HUES6 (cell line): ENCODE results near the gene MYO7A.

Experiments used
- H3K27ac ChIP-seq: 2 replicates; pipeline ENCODE4 v1.7.0; 2013; ENCODE audit warnings: low read depth, mild to moderate bottlenecking, low read length, inconsistent platforms
- H3K27me3 ChIP-seq: 2 replicates; pipeline ENCODE4 v1.6.1; 2013; ENCODE audit warnings: low read length; ENCODE audit not compliant: control insufficient read depth, insufficient read depth
- H3K36me3 ChIP-seq: 2 replicates; pipeline ENCODE4 v1.6.1; 2013; ENCODE audit warnings: low read length; ENCODE audit not compliant: control insufficient read depth, insufficient read depth
- H3K4me1 ChIP-seq: 2 replicates; pipeline ENCODE4 v1.6.1; 2013; ENCODE audit warnings: low read length; ENCODE audit not compliant: control insufficient read depth, insufficient read depth
- H3K4me3 ChIP-seq: 2 replicates; pipeline ENCODE4 v1.5.1; 2013; ENCODE audit warnings: low read depth, low read length
- H3K9ac ChIP-seq: one replicate; pipeline ENCODE4 v1.6.1; 2013; ENCODE audit warnings: mild to moderate bottlenecking, low read length
- H3K9me3 ChIP-seq: 2 replicates; pipeline ENCODE4 v1.6.1; 2013; ENCODE audit warnings: low read depth, low read length; ENCODE audit not compliant: control insufficient read depth, insufficient read depth

The MYO7A gene

DNA sequence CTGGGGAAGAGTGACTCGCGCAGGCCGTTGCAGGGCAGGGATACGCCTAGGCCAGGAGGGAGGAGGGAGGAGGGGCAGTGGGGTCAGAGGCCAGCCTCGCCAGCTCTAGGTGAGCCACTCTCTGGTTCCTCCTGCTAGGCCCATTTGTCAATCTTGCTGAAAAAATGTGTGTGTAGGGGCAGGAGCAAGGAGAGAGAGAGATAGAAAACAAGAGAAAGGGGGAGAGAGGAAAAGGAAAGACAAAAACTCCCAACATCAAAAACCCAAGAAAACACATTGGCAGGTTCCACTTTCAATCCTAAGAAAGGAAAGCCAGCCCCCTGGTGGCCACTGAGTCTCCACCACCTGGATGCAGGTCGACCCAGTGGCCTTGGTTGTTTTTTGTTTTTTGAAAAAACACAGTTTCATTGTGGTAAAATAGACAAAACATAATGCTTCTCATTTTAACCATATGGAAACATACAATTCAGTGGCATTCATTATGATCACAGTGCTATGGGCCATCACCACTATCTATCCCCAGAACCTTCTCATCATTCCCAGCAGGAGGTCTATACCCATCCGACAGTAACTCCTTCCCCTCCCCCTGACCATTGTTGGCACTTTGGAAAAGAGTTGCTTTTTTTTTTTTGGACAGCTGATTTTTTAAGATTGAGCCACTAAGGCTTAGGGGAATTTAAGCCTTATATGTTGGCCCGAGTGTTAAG is 14.5 kb upstream of the MYO7A start:
- Histone ChIP-seq H3K9ac (no peak overlapping the region), H3K27me3 (no peaks in the 10 kb centered on the region), H3K27ac (no peak overlapping the region), H3K36me3 (no peaks in the 10 kb centered on the region), H3K4me3 (no peak overlapping the region), H3K4me1 (peaks cover 6% of the 10 kb centered on the region; the same call in 1 of the 2 replicates), H3K9me3 (no peaks in the 10 kb centered on the region)

DNA sequence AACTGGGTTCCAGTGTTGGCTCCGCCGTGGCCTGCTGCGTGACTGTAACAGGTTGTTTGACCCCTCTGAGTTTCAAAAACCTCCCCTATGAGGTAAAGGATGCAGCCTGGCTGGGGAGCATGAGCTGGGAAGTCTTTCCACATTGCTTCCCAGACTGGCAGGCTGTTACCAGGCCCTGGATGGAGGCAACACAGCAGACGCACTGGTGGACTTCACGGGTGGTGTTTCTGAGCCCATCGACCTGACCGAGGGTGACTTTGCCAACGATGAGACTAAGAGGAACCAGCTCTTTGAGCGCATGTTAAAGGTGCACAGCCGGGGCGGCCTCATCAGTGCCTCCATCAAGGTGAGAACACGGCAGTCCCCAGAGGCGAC is 14.0 kb upstream of the MYO7A start:
- no peak overlapping the region for H3K27ac ChIP-seq
- H3K9me3 ChIP-seq = no peaks in the 10 kb centered on the region
- H3K27me3 ChIP-seq = no peaks in the 10 kb centered on the region
- H3K4me3 ChIP-seq = no peak overlapping the region
- no peak overlapping the region for H3K9ac ChIP-seq
- H3K36me3 ChIP-seq = no peaks in the 10 kb centered on the region
- H3K4me1 ChIP-seq = peaks cover 6% of the 10 kb centered on the region; the same call in 1 of the 2 replicates

DNA sequence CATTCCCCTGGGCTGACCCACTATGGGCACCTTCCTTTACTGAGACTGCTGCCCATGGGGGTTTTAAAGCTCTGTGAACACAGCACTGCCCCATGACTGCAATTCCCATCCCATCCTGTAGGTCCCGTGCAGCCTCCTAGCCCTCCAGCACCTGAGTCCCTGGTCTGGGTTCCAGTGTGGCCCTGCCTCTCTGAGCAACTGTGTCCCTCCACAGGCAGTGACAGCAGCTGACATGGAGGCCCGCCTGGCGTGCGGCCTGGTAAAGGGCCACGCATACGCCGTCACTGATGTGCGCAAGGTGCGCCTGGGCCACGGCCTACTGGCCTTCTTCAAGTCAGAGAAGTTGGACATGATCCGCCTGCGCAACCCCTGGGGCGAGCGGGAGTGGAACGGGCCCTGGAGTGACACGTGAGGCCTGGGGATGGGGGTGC is 12.8 kb upstream of the MYO7A start:
- Histone ChIP-seq H3K36me3 (0 out of 2 replicates have a peak, but pooled peaks cover 4% of the 10 kb centered on the region), H3K9ac (no peak overlapping the region), H3K4me3 (no peak overlapping the region), H3K27me3 (no peaks in the 10 kb centered on the region), H3K27ac (no peak overlapping the region), H3K4me1 (peaks cover 6% of the 10 kb centered on the region; the same call in 1 of the 2 replicates), H3K9me3 (no peaks in the 10 kb centered on the region)

DNA sequence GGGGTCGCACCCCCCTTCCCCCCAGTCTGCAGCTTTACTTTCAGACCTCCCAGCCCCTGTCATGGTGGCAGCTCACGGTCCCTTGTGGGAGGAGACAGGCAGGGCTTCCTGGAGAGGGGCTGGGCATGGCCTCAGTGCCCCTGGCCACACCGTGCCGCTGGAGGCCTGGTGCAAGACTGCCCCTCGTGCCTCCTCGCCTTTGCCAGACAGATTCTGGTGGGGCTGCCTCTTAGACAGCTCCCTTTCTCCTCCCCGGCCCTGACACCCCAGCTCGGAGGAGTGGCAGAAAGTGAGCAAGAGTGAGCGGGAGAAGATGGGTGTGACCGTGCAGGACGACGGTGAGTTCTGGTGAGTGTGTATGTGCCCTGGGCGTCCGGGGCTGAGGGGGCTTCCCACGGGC is 12.1 kb upstream of the MYO7A start:
- no peaks in the 10 kb centered on the region for H3K27me3 ChIP-seq
- H3K9ac ChIP-seq = no peak overlapping the region
- H3K4me1 ChIP-seq = peaks cover 6% of the 10 kb centered on the region; the same call in 1 of the 2 replicates
- no peaks in the 10 kb centered on the region for H3K9me3 ChIP-seq
- H3K36me3 ChIP-seq = peaks cover 11% of the 10 kb centered on the region
- no peak overlapping the region for H3K27ac ChIP-seq
- H3K4me3 ChIP-seq = no peak overlapping the region

DNA sequence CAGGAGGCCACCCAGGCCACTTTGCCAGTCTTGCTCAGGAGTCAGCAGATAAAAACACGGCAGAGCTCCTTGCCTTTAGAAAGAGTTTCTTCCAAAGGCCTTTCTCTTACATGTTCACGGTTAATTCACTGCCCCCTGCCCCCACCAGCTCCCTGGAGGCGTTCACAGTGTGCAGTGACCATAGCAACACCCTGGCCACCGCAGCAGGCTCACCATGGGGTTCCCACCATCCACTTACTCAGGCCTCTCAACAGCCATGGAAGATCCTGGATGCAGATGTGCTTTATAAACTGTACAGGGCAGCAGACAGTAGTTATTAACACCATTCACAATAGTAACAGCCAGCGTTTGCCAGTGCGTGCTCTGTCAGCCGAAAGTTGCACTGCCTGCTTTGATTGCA is 10.6 kb upstream of the MYO7A start:
- Histone ChIP-seq H3K27ac (no peak overlapping the region), H3K36me3 (peaks cover 12% of the 10 kb centered on the region), H3K27me3 (no peaks in the 10 kb centered on the region), H3K4me1 (peaks cover 6% of the 10 kb centered on the region; the same call in 1 of the 2 replicates), H3K9ac (no peak overlapping the region), H3K4me3 (no peak overlapping the region), H3K9me3 (no peaks in the 10 kb centered on the region)

DNA sequence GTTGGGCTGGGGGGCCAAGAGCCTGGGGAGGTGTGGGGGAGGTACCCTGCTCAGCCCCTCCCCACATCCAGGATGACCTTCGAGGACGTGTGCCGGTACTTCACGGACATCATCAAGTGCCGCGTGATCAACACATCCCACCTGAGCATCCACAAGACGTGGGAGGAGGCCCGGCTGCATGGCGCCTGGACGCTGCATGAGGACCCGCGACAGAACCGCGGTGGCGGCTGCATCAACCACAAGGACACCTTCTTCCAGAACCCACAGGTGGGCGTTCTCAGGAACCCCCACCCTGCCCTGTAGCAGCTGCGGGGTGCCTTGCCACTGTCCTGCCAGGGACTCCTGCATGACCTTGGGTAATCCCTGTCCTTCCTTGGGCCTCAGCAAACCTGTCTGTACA is 10.0 kb upstream of the MYO7A start:
- peaks cover 17% of the 10 kb centered on the region for H3K36me3 ChIP-seq
- H3K27me3 ChIP-seq = no peaks in the 10 kb centered on the region
- no peak overlapping the region for H3K4me3 ChIP-seq
- no peaks in the 10 kb centered on the region for H3K9me3 ChIP-seq
- H3K27ac ChIP-seq = no peak overlapping the region
- H3K4me1 ChIP-seq = peaks cover 3% of the 10 kb centered on the region; the same call in 1 of the 2 replicates
- H3K9ac ChIP-seq = no peak overlapping the region

DNA sequence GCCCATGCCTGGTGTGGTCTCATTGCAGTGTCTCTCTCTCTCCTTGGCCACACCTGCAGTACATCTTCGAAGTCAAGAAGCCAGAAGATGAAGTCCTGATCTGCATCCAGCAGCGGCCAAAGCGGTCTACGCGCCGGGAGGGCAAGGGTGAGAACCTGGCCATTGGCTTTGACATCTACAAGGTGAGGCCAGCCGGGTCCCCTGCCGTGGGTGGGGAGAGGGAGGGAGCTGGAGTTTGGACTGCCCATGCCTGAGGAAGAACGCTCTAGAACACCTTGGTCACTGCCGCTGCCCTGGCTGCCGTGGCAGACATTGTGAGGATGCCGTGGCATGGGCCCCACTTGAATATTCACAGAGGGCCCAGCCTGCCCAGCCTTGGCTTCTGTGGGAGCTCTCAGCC is 9.1 kb upstream of the MYO7A start:
- no peaks in the 10 kb centered on the region for H3K27me3 ChIP-seq

DNA sequence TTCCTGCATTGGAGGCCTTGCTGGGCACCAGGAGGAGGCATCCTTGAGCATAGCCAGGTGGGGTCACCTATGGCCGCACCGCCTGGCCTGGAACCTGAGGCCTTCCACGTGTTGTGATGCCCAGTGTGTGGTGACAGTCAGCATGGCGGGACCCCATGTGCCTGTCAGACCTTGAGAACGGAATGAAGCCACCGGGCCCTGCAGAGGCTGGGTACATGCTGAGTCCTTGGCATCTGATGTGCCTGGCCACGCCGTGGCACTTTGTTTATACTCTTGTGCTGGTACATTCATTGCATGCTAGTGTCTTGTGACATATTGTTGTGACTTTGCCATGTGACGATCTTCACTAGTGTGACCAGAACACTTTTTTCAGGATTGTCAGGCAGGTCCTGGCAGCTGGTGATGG is 8.5 kb upstream of the MYO7A start:
- Histone ChIP-seq H3K9me3 (no peaks in the 10 kb centered on the region), H3K9ac (no peak overlapping the region), H3K27ac (no peak overlapping the region), H3K4me3 (no peak overlapping the region), H3K4me1 (no peaks in the 10 kb centered on the region), H3K27me3 (no peaks in the 10 kb centered on the region), H3K36me3 (peaks cover 17% of the 10 kb centered on the region)

More for the DNA sequence above, 9.1 kb upstream of the MYO7A start:
- no peaks in the 10 kb centered on the region for H3K9me3 ChIP-seq
- peaks cover 17% of the 10 kb centered on the region for H3K36me3 ChIP-seq
- H3K4me3 ChIP-seq = no peak overlapping the region
- H3K9ac ChIP-seq = no peak overlapping the region
- H3K4me1 ChIP-seq = no peaks in the 10 kb centered on the region
- H3K27ac ChIP-seq = no peak overlapping the region

DNA sequence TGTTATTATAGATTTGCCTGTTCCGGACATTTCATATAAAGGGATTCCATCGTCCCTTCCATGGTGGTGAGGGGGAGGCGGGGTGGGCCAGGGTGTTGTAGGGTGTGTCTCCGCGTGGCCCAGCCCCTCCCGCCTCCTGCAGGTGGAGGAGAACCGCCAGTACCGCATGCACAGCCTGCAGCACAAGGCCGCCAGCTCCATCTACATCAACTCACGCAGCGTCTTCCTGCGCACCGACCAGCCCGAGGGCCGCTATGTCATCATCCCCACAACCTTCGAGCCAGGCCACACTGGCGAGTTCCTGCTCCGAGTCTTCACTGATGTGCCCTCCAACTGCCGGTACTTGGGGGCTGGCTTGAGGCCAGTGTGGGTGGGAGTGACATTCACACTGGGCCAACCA is 7.5 kb upstream of the MYO7A start:
- H3K9me3 ChIP-seq = no peaks in the 10 kb centered on the region
- no peaks in the 10 kb centered on the region for H3K27me3 ChIP-seq
- H3K4me1 ChIP-seq = no peaks in the 10 kb centered on the region
- H3K4me3 ChIP-seq = no peak overlapping the region
- H3K9ac ChIP-seq = no peak overlapping the region
- no peak overlapping the region for H3K27ac ChIP-seq
- H3K36me3 ChIP-seq = peaks cover 17% of the 10 kb centered on the region

DNA sequence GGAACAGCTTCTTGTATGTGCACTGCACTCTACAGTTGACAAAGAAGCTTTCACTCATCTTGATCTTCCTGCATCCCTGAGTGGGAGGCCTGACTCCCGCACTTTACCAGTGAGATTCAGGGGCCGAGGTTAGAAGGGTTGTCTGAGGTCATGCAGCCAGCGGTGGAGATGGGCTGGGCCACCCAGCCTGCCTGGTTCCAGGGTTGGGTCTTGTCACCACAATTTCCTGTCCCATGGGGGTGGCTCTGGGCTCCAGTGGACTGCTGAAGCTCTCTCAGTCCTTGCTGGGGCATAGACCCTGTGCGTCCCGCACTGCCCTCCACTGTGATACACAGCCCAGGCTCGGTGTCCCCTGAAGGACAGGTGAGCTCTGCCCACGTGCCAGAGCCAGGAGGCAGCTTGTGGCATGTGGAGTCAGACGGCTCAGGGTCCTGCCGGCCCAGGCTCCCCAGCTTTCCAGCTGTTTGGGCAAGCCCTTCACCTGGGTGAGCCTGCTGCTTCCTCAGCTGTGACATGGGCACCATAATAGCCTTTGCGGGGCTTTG is 6.9 kb upstream of the MYO7A start:
- no peak overlapping the region for H3K4me3 ChIP-seq
- H3K36me3 ChIP-seq = peaks cover 17% of the 10 kb centered on the region
- H3K9me3 ChIP-seq = no peaks in the 10 kb centered on the region
- no peak overlapping the region for H3K9ac ChIP-seq
- no peaks in the 10 kb centered on the region for H3K4me1 ChIP-seq
- no peaks in the 10 kb centered on the region for H3K27me3 ChIP-seq
- no peak overlapping the region for H3K27ac ChIP-seq

DNA sequence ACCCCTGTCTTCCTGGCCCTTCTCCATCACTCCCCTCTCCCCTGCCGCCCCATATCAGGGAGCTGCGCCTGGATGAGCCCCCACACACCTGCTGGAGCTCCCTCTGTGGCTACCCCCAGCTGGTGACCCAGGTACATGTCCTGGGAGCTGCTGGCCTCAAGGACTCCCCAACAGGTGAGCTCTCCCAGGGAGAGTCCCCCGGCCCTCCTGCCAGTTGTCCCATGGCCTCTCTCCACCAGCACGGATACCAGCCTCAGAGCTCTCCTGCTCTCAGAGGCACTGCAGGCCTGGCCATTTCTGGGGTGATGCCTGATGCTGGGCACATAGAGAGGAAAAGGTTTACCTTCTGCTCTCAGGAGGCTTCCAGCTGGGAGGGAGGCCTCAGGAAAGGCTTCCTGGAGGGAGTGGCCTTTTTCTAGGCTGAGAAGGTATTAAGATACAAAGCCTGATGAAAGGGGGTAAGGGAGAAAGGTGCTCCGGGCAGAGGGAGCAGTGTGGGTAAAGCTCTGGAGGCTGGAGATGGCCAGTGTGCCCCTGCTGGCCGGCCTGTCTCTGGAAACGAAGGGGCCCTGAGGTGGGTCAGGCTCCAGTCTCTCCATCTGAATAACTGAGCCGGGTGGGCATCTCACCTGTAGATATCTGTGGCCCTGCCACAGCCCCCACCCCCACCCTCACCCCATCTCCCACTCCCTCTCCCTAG is 6.0 kb upstream of the MYO7A start:
- H3K36me3 ChIP-seq = peaks cover 17% of the 10 kb centered on the region
- no peak overlapping the region for H3K27ac ChIP-seq
- H3K9me3 ChIP-seq = no peaks in the 10 kb centered on the region
- H3K4me1 ChIP-seq = peaks cover 4% of the 10 kb centered on the region; the same call in 1 of the 2 replicates
- no peaks in the 10 kb centered on the region for H3K27me3 ChIP-seq
- H3K4me3 ChIP-seq = no peak overlapping the region
- H3K9ac ChIP-seq = no peak overlapping the region
